ENCODE results near the gene RIMBP2. TPM values are rescaled to one million over a fixed set of nuclear protein-coding genes. Genes with fewer than 3 reads are reported as not detected.

RIMBP2 gene
- total RNA-seq, 1 donor from 2014 or later: not detected

DNA sequence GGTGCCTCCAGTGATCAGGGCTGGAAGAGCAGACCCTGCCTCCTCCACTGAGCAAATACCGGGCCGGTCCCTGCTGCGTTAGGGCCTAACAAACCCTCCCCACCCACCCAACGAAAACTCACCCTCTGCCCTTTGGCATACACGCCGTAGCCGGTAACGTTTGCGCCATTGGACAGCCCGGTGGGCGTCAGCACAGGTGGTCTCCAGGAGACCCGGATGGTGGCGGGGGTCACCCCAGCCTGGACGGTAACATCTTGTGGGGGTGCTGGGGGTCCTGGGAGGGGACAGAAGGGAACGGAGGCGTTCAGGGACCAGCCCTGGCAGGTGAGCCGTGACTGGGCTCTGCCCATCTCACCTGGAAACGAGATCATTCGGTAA, 277.9 kb downstream of the RIMBP2 start:
- ATAC-seq (ENCODE audit: poor library complexity): no peak
- intact Hi-C loops (cut with DNase I): no loop called here
- peak; percentile 11 for DNase-seq

DNA sequence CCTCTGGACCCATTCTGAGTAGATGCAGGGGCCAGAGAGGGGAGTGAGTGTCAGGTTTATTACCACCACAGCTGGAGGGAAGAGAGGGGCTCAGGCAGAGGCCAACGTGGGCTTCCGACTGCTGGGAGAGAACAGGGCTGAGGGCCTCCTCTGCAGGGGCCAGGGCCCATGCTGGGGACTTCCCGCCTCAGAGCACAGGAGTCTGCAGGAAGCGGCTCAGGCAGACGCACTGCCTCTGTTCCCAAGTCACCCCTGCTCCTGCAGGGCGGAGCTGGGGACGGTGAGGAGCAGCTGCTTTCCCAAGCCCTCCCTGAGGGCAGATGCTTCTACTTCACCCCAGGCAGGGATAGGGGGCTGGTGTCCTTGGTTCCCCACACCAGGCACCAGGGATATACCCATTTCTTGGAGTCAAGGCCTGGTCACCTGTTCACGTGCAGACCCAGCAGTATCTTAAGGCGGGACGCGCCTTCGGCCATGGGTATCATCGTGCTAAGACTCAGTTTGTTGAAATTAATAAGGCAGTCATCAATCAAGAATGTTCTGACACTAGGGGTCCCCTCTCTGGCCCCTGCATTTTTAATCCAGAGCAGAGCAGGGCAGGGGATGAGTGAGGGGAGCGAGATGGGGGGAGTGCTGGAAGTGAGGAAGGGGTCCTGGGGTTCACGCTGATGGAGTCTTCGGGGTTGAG, 278.4 kb downstream of the RIMBP2 start:
- ATAC-seq (ENCODE audit: poor library complexity) (no peak), DNase-seq (peak; percentile 27)
- intact Hi-C loops (cut with DNase I): no loop called here

DNA sequence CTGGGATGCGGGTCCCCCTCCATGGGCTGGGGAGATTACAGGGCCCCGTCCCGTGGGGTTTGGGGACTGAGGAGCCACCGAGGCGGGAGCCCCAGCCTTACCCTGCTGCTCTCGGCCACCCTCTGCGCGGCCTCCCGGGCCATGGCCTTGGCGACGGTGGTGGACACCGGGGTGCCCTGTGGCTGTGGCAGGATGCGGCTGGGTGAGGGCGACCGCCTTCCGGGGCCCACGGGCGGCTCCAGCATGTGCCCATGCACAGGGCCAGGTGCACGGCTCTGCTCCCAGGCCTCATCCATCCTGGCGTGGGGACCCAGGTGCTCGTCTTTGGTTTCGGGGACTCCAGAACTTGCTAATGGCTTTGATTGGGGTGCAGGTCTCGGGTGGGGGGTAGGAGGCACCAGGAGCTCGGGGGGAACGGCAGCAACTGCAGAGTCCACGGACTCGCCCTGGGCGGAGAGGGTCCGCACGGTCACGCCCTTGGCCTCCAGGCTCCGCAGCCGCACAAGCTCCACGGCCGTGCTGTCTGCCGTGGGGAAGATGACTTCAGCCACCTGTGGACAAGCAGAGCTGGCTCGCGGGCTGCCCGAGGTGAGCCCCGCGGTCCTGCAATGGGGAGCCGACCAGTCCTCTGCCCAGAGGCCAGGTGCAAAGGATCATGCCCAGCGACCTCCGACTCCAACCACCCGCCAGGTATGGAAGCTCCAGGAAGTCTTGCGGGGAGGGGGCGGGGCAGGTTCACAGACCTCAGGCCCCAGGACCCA, 279.2 kb downstream of the RIMBP2 start:
- ATAC-seq (ENCODE audit: poor library complexity): no peak
- intact Hi-C loops (cut with DNase I): no loop called here
- DNase-seq: no peak

DNA sequence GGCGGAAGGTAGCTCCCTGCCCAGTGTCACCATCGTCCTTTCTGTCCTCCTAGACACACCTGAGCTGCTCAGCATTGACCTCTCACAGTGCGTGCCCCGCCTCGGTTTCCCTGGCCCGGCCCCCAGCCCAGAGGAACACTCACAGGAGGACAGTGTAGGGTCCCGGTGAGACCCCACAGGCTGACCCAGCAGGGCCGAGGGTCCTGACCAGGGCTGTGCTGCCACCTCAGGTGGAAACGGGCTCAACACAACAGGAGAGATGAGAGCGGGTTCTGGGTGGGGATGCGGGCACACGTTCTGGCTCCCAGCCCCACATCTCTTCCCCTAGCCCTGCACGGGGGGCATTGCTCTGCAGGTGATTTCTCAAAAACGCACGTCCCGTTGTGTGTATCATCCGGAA, 280.3 kb downstream of the RIMBP2 start:
- DNase-seq (no peak), ATAC-seq (ENCODE audit: poor library complexity) (no peak)
- intact Hi-C loops (cut with DNase I): no loop called here

DNA sequence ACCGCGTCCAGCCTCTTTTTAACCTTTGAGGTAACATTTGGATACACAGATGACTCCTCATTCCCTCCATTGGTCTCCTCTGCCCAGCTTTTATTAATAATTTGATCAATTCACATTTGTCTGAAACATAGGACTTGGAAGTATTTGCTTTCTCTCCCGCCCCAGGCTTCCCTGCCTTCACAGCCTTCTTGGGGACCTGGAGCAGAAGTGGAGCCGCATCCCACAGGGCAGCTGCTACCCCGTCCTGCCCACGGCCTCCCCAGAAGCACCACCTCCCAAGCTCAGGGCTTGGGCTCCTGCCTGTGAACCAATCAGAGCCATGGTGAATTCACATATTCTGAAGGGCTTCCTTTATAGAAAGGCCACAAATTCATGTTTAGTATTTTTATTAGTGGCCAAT, 280.8 kb downstream of the RIMBP2 start:
- no peak for ATAC-seq (ENCODE audit: poor library complexity)
- no peak for DNase-seq
- intact Hi-C loops (cut with DNase I): no loop called here

DNA sequence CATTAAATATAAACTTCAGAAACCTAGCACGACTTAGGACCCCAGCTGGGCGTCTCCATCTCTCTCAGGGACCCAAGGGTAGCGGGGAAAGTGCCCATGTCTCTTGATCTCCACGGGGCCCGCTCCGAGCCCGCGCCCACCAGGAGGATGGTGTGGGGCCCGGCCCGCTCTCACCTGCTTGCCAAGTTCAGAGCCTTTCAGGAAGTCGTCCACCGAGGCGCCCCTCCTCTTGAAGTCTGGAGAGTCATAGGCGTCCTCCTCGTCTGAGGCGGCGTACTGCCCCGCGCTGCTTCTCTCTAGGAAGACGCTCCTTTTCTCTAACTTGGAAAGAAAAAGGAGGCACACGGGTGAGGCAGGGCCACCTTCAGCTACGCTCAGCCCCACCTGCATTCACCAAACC, 281.5 kb downstream of the RIMBP2 start:
- intact Hi-C loops (cut with DNase I): no loop called here
- ATAC-seq (ENCODE audit: poor library complexity) (no peak), DNase-seq (no peak)

DNA sequence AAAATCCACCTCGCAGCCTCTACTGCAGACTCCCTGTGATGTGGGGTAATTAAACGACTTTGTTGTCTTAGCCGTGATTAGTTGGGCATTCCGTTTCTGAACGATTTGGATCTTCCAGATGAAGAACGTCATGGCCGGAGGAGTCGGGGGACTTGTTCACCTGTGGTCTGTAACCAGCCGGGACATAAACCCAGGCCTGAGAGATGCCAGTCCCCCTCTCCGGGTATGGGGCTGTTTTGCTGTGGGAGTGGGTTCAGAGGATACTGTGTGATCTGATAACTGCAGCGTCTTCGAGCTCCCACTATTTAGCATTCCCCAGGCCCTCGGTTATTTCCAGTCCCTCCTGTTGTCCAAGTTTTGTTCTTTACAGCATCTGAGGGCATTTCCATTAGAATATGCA, 282.3 kb downstream of the RIMBP2 start:
- intact Hi-C loops (cut with DNase I): no loop called here
- no peak for DNase-seq
- ATAC-seq (ENCODE audit: poor library complexity): no peak

DNA sequence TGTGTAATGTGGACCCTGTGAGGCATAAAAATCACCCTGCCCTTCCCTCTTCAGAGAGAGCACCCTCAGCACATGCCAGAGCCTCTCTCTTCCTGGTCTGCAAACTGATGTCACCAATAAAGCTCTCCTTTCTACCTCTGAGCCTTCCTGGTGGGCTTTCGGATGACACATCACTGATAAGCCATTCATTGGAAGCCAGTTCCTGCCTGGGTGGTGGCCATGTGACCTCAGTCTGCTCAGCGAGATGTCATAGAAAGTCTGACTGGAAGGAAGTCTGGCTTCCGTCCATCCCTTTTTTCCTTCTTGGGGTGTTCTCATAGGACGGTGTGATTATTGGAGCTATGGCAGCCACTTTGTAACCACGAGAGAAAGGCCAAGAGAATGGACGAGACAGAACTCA, 282.7 kb downstream of the RIMBP2 start:
- intact Hi-C loops (cut with DNase I): no loop called here

DNA sequence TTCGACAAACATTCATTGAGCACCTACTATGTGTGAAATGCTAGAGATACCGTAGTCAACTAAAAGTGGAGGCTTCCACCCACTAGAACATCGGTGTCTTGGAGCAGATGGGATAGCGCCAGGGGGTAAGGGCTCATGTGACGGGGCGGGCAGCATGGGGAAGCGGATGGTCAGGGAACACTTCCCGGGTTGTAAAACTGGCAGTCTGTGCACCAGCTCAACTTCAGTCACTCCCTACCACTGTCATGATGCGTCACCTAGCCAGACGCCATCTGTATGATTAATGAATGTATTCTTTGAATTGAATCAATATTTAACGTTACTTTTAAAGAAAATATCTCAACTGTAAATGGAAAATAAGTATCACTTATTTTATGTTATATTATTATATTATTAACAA, 284.9 kb downstream of the RIMBP2 start:
- DNase-seq: no peak
- ATAC-seq (ENCODE audit: poor library complexity): no peak
- intact Hi-C loops (cut with DNase I): no loop called here

More for the DNA sequence above, 282.7 kb downstream of the RIMBP2 start:
- no peak for DNase-seq
- ATAC-seq (ENCODE audit: poor library complexity): no peak

DNA sequence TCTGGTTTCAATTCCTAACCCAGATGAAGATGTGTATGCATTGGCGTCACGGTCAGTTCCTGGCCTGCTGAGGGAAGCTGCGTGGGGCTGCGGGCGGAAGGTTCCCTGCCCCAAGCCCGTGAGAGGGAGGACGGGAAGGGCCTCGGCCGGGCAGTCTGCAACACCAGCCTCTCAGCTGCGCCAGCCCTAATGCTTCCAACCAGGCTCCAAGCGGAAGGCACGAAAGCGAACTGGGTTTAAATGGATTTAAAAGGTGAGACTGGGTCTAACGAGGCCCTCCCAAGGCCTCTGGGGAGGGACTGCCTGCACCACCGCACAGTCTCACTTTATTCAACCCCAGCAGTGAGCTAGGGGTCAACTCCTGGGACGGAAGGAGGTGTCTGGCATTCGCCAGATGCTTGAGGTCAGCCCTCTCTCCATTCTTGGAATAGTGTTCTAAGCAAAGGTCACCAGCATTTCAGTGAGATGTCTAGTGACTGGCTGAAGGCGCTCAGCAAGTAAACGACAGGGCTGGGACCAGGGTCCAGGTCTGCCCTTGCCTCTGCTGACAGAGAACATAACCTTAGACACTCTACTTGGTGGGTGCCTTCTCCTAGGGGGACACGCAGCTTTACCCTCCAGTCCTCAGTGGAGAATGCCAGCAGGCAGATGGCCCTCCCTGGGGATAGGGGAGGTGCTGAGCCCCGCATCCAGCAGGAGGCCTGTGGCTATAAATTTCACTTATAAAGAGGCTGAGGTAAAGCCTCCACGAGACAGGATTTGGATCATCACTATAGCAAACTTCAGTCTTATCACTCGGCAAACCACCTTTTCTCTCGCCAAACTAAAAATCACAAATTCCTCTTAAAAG, 286.2 kb downstream of the RIMBP2 start:
- ATAC-seq (ENCODE audit: poor library complexity): no peak
- no peak for DNase-seq
- intact Hi-C loops (cut with DNase I): no loop called here

DNA sequence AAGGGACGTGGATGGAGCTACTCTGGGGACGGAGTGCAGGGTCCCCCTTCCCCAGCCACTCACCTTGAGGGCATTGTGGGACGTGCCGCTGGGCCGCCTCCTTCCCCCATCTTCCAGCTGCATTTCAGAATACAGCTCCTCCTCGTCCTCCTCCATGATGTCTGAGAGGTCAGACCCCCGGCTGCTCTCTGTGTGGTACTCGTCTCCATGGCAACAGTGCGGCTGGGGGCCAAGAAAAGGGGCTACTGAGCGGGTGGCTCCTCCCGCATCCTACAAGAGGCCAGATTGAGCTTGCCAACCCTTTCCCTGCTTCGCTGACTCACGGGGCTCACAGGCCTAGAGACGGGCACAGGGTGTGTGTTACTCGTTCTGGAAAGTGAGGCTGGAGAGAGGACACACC, 288.0 kb downstream of the RIMBP2 start:
- ATAC-seq (ENCODE audit: poor library complexity) (no peak), DNase-seq (no peak)
- intact Hi-C loops (cut with DNase I): no loop called here

DNA sequence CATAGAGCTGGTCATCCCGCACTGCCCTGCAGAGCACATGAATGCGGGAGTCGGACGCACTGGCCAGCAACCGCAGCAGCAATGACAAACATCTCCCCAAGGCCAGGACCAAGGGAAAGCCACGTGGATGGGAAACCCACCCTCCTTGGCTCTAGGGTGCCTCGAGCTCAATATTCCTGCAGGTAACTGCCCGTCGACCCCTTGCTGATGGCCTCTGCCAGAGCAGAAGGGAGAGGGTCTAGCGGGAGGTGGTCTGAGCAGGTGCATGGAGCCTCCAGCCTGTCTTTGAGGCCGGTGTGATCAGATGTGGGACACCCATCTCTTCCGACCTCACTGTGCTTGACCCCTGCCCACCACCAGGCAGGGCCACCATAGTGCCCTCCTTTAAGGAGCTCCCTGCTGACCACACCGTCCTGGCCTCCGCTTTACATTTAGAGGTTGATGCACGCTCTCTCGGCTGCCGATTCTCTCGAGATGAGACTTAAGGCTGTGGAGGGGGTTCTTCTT, 288.7 kb downstream of the RIMBP2 start:
- ATAC-seq (ENCODE audit: poor library complexity) (no peak), DNase-seq (no peak)
- intact Hi-C loops (cut with DNase I): no loop called here

DNA sequence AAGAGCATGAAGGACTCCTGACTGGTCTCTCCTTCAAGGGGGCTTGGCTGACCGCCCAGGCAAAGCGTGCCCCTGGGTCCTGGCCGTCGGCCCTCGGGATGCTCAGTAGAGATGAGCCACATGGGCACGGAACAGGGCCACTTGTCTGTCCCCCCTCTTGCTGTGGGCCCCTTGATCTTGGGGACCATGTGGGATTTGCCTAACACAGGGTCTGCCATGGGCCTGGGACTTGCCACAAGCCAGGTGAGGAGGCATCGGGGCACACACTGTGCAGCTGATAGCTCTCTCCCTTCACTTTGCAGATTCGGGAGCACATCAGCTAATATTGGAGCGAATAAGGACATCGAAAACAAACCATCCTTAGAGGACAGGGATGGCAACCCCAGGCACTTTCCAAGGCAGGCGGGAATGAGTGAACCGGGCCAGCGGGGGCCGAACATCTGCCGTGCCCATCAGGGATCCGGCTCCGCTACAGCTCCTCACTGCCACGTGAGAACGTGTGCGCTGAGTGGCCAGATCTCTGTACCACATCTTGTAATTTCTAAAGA, 290.3 kb downstream of the RIMBP2 start:
- ATAC-seq (ENCODE audit: poor library complexity): no peak
- DNase-seq: no peak
- intact Hi-C loops (cut with DNase I): no loop called here

DNA sequence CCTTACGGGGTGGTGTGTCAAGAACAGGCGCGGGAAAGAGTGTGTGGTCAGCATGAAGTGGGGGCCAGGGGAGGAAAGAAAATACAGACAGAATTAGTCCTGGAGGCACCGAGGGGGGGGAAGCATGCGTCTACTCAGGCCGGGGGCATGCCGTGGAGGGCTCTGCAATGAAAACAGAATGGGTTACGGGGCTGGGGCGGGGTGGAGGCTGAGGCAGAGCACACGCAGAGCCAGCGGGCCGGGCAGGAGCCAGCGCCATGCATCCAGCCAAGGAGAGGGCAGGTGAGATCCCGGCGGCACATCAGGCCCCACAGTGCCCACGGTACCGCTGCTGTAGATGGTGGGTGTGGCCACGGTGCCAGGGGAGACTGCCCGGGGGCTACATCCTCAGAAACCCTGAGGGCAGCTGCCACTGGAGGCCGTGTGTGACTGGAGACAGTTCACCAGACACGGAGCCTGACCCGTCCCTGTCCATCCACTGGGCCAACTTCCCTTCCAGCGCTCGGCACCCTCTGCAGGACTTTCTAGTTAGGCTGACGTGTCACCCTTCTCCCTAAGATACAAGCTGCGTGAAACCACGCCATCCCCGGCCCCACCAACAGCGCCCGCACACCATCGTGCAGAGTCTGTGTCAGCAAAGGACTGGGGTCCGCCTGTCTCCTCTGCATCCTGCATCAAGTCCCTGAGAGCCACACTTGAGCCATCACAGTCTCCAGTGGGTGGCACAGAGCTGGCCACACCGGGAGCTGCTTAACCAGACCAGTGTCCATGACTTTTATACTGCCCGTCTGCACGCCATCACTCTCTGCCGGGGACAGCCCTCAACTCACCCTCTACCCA, 291.0 kb downstream of the RIMBP2 start:
- DNase-seq: no peak
- intact Hi-C loops (cut with DNase I): no loop called here
- no peak for ATAC-seq (ENCODE audit: poor library complexity)

DNA sequence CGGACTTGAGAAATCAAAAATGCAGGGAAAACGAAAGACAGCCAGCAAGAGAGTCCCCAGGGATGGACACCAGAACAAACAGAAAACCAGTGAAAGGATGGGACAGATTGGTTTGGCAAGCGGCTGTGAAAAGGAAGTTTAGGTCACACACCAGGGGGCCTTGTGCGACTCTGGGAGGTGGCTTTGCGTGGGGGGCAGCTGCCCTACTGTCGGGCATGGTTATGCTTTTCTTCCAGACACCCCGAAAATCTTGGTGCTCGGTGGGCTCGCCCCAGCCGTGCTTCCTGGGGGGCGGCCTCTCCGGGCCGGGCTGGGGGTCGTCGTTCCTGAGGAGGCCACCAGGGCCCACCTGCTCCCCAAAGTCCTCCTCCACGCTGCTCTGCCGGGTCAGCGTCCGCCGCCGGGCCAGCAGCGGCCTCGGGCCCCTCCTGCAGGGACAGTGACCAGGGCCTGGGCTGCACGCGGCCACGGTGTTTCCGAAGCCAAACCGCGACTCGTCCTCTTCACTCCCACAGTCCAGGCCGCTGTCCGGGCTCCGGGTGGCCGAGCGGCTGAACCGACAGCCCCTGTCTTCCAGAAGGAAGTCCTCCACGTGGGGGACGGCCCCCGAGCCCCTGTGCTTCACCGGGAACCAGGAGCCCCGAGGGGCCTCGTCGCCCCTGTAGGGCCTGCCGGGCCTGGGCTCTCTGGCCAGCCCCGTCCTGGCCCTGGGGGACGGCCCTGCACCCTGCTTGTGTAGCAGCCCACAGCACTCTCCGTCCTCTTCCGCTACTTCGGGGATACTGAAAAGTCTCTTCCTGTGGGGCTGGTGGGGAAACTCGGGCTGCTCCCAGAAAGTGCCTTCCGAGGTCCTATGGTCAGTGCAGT, 291.9 kb downstream of the RIMBP2 start:
- intact Hi-C loops (cut with DNase I): no loop called here
- ATAC-seq (ENCODE audit: poor library complexity): no peak
- DNase-seq: no peak

DNA sequence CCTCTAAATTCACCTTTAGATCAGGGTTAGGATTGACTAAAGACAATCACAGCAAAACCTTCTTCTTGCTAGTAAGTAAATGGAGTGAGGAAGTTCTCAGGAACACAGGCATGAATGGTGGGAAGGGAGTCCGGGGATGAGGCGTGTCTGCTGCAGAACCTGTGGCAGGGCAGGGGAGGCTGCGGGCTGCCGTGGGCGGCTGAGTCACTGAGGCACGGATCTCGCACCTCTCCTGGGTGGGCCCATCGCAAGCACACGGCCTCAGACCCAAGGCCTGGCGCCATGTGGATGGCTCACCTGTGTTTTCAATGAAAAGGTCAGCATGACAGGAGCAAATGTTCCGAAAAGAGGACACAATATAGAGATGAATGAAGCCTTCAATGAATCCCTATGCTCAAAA, 293.0 kb downstream of the RIMBP2 start:
- intact Hi-C loops (cut with DNase I): no loop called here
- DNase-seq (no peak), ATAC-seq (ENCODE audit: poor library complexity) (no peak)

DNA sequence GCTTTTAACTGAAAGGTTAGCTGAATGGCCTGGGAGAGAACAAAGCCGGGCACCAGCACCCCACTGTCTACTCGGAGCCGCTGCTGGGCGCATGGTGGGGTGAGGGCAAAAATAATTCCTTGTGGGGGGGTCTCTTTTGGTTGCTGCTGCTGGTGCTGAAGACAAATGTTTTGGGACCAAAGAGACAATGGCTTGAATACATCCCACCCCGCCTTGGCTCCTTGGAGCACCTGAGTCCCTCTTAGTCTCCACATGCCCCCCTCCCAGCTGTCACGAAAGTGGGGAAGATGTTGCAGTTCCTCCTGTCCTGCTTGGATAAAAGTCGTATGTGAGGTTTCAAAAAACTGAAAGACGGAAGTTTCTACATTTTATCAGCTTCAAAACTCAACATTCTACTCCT, 293.4 kb downstream of the RIMBP2 start:
- no peak for DNase-seq
- intact Hi-C loops (cut with DNase I): no loop called here
- no peak for ATAC-seq (ENCODE audit: poor library complexity)

DNA sequence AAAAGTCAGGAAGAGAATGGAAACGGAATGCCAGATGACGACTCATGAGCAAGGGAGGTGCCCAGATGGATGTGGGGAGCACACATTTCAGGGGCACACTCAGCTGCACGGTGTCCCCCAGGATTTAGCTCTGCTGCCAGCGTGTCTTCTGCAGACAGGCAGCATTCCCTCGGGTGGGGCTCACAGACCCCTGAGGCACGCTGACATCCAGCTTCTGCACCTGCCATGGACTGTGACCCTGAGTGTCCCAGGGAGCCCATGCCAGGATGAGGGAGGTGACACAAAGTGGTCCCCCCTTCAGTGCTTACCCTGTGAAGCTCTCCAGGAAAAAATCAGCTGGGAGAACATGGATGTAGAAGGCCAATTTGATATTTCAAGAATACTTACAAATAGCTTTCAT, 294.2 kb downstream of the RIMBP2 start:
- intact Hi-C loops (cut with DNase I): no loop called here
- no peak for ATAC-seq (ENCODE audit: poor library complexity)
- DNase-seq: no peak
